Keratinocyte (primary cell): ENCODE data around the gene BANP. TPM values are rescaled to one million over a fixed set of nuclear protein-coding genes. Genes with fewer than 3 reads are reported as not detected.
A peak's percentile ranks its signal among the peaks of the same experiment; 100 is the strongest.

Source experiments
- DNase-seq: peaks from one replicate; pipeline ENCODE4 v3.0.0-alpha.2; 2011; ENCODE audit warnings: low read depth, missing footprints, low spot score
- FAIRE-seq: peaks from 2 replicates; lab custom pipeline; 2011; peaks lifted over from hg19 to GRCh38; lab: Jason Lieb, UNC
- H2AFZ ChIP-seq: 2 replicates; pipeline ENCODE4 v1.6.0; 2012; ENCODE audit warnings: low read length, control low read depth, inconsistent platforms; ENCODE audit not compliant: control insufficient read depth
- H3K27ac ChIP-seq: 2 replicates; pipeline ENCODE4 v1.5.1; 2011; ENCODE audit warnings: low read length; ENCODE audit not compliant: control insufficient read depth, insufficient read depth
- H3K27me3 ChIP-seq: 3 replicates; pipeline ENCODE4 v1.6.0; 2011; ENCODE audit warnings: low read length; ENCODE audit not compliant: control insufficient read depth, insufficient read depth; ENCODE audit errors: extremely low read depth
- H3K36me3 ChIP-seq, 2 experiments: 2 replicates in 1 of 2; 3 replicates in 1 of 2; pipeline ENCODE4 v1.5.1; 2011; ENCODE audit warnings: low read length in 2 of 2, mild to moderate bottlenecking in 1 of 2; ENCODE audit not compliant: control insufficient read depth in 2 of 2, insufficient read depth in 2 of 2; ENCODE audit errors: extremely low read depth in 1 of 2
- H3K4me1 ChIP-seq: 3 replicates; pipeline ENCODE4 v1.5.1; 2011; ENCODE audit warnings: low read length; ENCODE audit not compliant: control insufficient read depth, insufficient read depth; ENCODE audit errors: extremely low read depth
- H3K4me2 ChIP-seq: 3 replicates; pipeline ENCODE4 v1.6.0; 2011; ENCODE audit warnings: low read depth, low read length; ENCODE audit not compliant: control insufficient read depth, insufficient read depth; ENCODE audit errors: extremely low read depth
- H3K4me3 ChIP-seq, 3 experiments: fragments of 200-600 bp in 1 of 3; sonication (generic) in 1 of 3; 2 replicates in 2 of 3; 3 replicates in 1 of 3; pipeline ENCODE4 v1.5.1; 2011 to 2016; ENCODE audit warnings: low read length in 3 of 3, mild to moderate bottlenecking in 3 of 3, control low read depth in 2 of 3, inconsistent platforms in 1 of 3, low read depth in 1 of 3, mixed read lengths in 1 of 3, mixed run types in 1 of 3, moderate library complexity in 1 of 3; ENCODE audit not compliant: control insufficient read depth in 2 of 3, insufficient read depth in 2 of 3; ENCODE audit errors: extremely low read depth in 1 of 3
- H3K79me2 ChIP-seq: 2 replicates; pipeline ENCODE4 v1.6.0; 2012; ENCODE audit warnings: low read length; ENCODE audit not compliant: control insufficient read depth, insufficient read depth
- H3K9ac ChIP-seq: 3 replicates; pipeline ENCODE4 v1.6.0; 2011; ENCODE audit warnings: low read length; ENCODE audit not compliant: control insufficient read depth, insufficient read depth; ENCODE audit errors: extremely low read depth
- H3K9me1 ChIP-seq: 3 replicates; pipeline ENCODE4 v1.6.0; 2011; ENCODE audit warnings: low read length; ENCODE audit not compliant: control insufficient read depth, insufficient read depth; ENCODE audit errors: extremely low read depth
- H3K9me3 ChIP-seq: 2 replicates; pipeline ENCODE4 v1.5.1; 2012; ENCODE audit warnings: low read depth, low read length; ENCODE audit not compliant: control insufficient read depth
- H4K20me1 ChIP-seq: 3 replicates; pipeline ENCODE4 v1.6.0; 2011; ENCODE audit warnings: low read length; ENCODE audit not compliant: control insufficient read depth, insufficient read depth; ENCODE audit errors: extremely low read depth
- EZH2 ChIP-seq: IDR thresholded peaks from one replicate; pipeline ENCODE4 v1.6.1; 2012; ENCODE audit warnings: inconsistent platforms, mild to moderate bottlenecking, low read length, moderate library complexity
- dilution Hi-C: fragments of 300-500 bp; cut with MboI; formaldehyde crosslinking; loops from one replicate; pipeline ENCODE4 v1.7.0; 2020; ENCODE audit warnings: low sequenced_read_pairs; ENCODE audit not compliant: extremely low pct_ligation_motif_present
- polyA plus RNA-seq, 5 experiments: library from polyadenylated mRNA; depleted of rRNA in 3 of 5; stranded (reverse) in 3 of 5; stranded (forward) in 1 of 5; unstranded in 1 of 5; fragments of >200 nt; gene quantifications; 1 replicate in 1 of 5; 2 replicates in 3 of 5; 3 replicates in 1 of 5; pipeline versions ENCODE4 v1.2.1 to v1.2.3, GENCODE V29; 2011 to 2012; ENCODE audit warnings: missing spikeins in 2 of 5, low read depth in 1 of 5, low replicate concordance in 1 of 5
- TF ChIP-seq, protein P1 (sequence below), 3 experiments: IDR thresholded peaks in 1 of 3; conservative IDR thresholded peaks in 1 of 3; optimal IDR thresholded peaks in 1 of 3; 2 replicates in 2 of 3; 3 replicates in 1 of 3; pipeline versions ENCODE3 to v1.5.1; 2011; ENCODE audit warnings: low read length in 3 of 3, mild to moderate bottlenecking in 3 of 3, moderate library complexity in 2 of 3, control low read depth in 1 of 3, inconsistent platforms in 1 of 3; ENCODE audit not compliant: insufficient read depth in 2 of 3; ENCODE audit errors: extremely low read depth in 1 of 3

The BANP gene
- polyA plus RNA-seq, 1 donor (not counting 4 experiments of a cell fraction or from before 2014, with no cell fraction given): 10.8 TPM

DNA sequence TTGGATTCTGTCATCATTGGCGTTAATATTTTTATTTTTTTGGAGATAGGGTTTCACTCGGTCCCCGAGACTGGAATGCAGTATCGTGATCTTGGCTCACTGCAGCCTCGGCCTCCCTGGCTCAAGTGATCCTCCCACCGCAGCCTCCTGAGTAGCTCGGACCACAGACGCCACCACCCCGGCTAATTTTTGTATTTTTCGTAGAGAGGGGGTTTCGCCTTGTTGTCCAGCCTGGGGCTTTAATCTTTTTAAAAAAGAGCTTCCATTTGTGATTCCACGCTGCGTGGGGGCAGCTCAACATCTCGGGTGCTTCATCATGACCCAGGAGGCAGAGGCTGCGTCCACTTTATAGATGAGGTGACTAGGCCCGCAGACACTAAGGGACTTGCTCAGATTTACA, 1.5 kb downstream of the BANP start:
- H4K20me1 ChIP-seq: no peaks in the 10 kb centered on the region
- no peaks in the 10 kb centered on the region for H3K9me1 ChIP-seq
- dilution Hi-C loops: no loop called here
- H3K79me2 ChIP-seq: peaks cover 61% of the 10 kb centered on the region
- H3K4me2 ChIP-seq: peak overlapping the region; percentile 86
- peaks cover 19 to 24% of the 10 kb centered on the region in 2 experiments for H3K36me3 ChIP-seq
- FAIRE-seq: no peak
- no peaks in the 10 kb centered on the region for H3K27me3 ChIP-seq
- no peak for DNase-seq
- H3K9ac ChIP-seq: peak overlapping the region; percentile 94
- peak overlapping the region; percentile 83 for H3K27ac ChIP-seq
- H2AFZ ChIP-seq: no peak overlapping the region
- peaks cover 10% of the 10 kb centered on the region for H3K4me1 ChIP-seq
- TF ChIP-seq, protein P1, sequence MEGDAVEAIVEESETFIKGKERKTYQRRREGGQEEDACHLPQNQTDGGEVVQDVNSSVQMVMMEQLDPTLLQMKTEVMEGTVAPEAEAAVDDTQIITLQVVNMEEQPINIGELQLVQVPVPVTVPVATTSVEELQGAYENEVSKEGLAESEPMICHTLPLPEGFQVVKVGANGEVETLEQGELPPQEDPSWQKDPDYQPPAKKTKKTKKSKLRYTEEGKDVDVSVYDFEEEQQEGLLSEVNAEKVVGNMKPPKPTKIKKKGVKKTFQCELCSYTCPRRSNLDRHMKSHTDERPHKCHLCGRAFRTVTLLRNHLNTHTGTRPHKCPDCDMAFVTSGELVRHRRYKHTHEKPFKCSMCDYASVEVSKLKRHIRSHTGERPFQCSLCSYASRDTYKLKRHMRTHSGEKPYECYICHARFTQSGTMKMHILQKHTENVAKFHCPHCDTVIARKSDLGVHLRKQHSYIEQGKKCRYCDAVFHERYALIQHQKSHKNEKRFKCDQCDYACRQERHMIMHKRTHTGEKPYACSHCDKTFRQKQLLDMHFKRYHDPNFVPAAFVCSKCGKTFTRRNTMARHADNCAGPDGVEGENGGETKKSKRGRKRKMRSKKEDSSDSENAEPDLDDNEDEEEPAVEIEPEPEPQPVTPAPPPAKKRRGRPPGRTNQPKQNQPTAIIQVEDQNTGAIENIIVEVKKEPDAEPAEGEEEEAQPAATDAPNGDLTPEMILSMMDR (optimal IDR thresholded peaks at IDR 0.05 in 1 of 3, IDR thresholded peaks at IDR 0.05 in 1 of 3, conservative IDR thresholded peaks at IDR 0.05 in 1 of 3; ENCODE audit: extremely low read depth in 1 of 3, insufficient read depth in 2 of 3, low read length in 3 of 3): no peak
- TF ChIP-seq EZH2: no peak
- peak overlapping the region in 2 of 3 experiments; percentile 72 to 94 for H3K4me3 ChIP-seq
- H3K9me3 ChIP-seq: no peaks in the 10 kb centered on the region

DNA sequence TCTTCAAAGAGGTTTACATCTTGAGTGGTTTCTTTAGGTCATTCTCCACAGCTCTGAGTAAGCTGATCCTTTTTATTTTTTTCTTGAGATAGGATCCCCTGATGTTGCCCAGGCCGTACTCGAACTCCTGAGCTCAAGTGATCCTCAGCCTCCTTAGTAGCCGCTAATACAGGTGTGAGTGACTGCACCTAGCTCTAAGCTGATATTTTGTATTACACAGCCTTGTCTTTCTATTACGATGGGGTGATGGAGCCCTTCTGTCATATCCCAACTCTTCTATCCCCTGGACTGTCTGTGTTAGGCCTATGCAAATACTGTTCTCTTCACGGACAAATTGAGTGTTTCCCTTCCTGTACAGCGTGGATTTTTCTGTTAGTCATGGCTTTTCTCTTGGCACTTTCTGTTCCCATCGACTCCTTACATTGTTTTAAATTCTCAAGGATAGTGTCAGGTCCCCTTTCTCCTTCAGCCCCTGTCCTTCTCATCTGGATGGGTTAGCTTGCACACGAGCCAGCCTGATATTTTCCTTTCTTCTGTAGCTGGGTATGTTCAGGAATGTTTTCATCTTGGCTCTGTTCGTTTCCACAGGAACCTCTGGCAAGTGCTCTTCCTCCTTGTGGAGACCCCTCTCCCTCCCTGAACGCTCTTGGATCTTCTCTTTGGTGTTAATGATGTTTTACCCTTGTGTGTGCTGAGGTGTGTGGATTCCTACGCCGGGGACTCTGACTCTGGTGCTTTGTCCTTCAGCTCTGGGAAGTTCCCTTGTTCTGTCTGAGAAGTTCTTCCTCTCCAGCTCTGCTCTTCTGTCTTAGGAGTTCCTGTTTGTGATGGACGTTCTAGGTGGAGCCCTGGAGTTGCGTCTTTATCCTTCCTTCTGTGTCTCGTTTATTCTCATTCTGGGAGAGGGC, 2.3 kb downstream of the BANP start:
- Histone ChIP-seq H3K4me2 (peak overlapping the region; percentile 7), H3K36me3 (peaks cover 19 to 24% of the 10 kb centered on the region in 2 experiments), H3K9ac (peak overlapping the region; percentile 34), H3K9me3 (no peaks in the 10 kb centered on the region), H2AFZ (no peak overlapping the region), H3K79me2 (peaks cover 69% of the 10 kb centered on the region), H3K4me1 (peaks cover 10% of the 10 kb centered on the region), H3K27me3 (no peaks in the 10 kb centered on the region), H3K4me3 (no peak overlapping the region), H3K27ac (peak overlapping the region; percentile 32), H3K9me1 (no peaks in the 10 kb centered on the region), H4K20me1 (no peaks in the 10 kb centered on the region)
- dilution Hi-C loops: no loop called here
- FAIRE-seq (no peak), DNase-seq (no peak)
- TF ChIP-seq EZH2: no peak
- TF ChIP-seq, protein P1 (optimal IDR thresholded peaks at IDR 0.05 in 1 of 3, IDR thresholded peaks at IDR 0.05 in 1 of 3, conservative IDR thresholded peaks at IDR 0.05 in 1 of 3; ENCODE audit: extremely low read depth in 1 of 3, insufficient read depth in 2 of 3, low read length in 3 of 3): no peak
